Lower leg skin (tissue), 3 donors: ENCODE results near the gene ENOX2.
"Not testable (repeated sequence)": the region's sequence is repeated elsewhere in the genome, so short reads cannot be mapped to it uniquely, and the experiment has no call there.

Experiments
- POLR2A ChIP-seq, 2 donors: fragments of 450-650 bp; IDR thresholded peaks; one replicate each; pipeline ENCODE4 v1.6.1; 2016 to 2017; ENCODE audit warnings: antibody characterized with exemption in 2 of 2, mild to moderate bottlenecking in 1 of 2, moderate library complexity in 1 of 2
- TF ChIP-seq, protein P1 (sequence below), 3 donors: fragments of 450-650 bp; IDR thresholded peaks; one replicate each; pipeline ENCODE4 v1.5.1; 2016; ENCODE audit warnings: antibody characterized with exemption in 3 of 3, mild to moderate bottlenecking in 3 of 3, moderate library complexity in 2 of 3

DNA sequence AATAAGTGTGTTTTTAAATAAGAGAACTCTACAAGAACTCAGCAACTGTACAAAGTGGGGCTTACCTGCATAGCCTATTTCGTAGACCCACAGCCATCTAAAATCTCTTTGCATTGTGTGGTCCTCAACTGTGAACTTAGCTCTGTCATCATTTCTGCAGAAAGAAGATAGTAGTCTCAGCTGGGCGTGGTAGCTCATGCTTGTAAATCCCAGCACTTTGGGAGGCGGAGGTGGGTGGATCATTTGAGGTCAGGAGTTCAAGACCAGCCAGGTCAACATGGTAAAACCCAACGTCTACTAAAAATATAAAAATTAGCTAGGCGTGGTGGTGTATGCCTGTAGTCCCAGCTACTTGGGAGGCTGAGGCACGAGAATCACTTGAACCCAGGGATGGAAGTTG, 193.8 kb downstream of the ENOX2 start:
- TF ChIP-seq, protein P1, sequence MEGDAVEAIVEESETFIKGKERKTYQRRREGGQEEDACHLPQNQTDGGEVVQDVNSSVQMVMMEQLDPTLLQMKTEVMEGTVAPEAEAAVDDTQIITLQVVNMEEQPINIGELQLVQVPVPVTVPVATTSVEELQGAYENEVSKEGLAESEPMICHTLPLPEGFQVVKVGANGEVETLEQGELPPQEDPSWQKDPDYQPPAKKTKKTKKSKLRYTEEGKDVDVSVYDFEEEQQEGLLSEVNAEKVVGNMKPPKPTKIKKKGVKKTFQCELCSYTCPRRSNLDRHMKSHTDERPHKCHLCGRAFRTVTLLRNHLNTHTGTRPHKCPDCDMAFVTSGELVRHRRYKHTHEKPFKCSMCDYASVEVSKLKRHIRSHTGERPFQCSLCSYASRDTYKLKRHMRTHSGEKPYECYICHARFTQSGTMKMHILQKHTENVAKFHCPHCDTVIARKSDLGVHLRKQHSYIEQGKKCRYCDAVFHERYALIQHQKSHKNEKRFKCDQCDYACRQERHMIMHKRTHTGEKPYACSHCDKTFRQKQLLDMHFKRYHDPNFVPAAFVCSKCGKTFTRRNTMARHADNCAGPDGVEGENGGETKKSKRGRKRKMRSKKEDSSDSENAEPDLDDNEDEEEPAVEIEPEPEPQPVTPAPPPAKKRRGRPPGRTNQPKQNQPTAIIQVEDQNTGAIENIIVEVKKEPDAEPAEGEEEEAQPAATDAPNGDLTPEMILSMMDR (IDR thresholded peaks at IDR 0.05), result not testable (repeated sequence)
- TF ChIP-seq POLR2A (IDR thresholded peaks at IDR 0.05), result not testable (repeated sequence)
